ENCODE results near the gene FAM9C. TPM values are rescaled to one million over a fixed set of nuclear protein-coding genes. Genes with fewer than 3 reads are reported as not detected.

Gene FAM9C
- total RNA-seq, 1 experiment from 2014 or later: not detected

GRCh38 chrX:13076176-13076961, 31.9 kb upstream of the FAM9C start:
- Histone ChIP-seq H3K4me2 (no peak overlapping the region), H4K20me1 (ENCODE audit: insufficient read depth) (no peaks in the 10 kb centered on the region), H3K27me3 (ENCODE audit: insufficient read depth, low read depth) (no peaks in the 10 kb centered on the region), H3K9me3 (ENCODE audit: insufficient read depth, low read depth) (no peaks in the 10 kb centered on the region), H3K79me2 (ENCODE audit: low read depth) (no peaks in the 10 kb centered on the region), H3K4me1 (replicated peaks; ENCODE audit: insufficient read depth) (no peaks in the 10 kb centered on the region), H2AFZ (no peak overlapping the region), H3K36me3 (ENCODE audit: low read depth) (no peaks in the 10 kb centered on the region), H3K4me3 (no peak overlapping the region), H3K9me2 (ENCODE audit: insufficient read depth) (no peaks in the 10 kb centered on the region), H3F3A (ENCODE audit: insufficient read depth, low read depth) (no peaks in the 10 kb centered on the region), H3K27ac (no peak overlapping the region)
- ChIA-PET POLR2A (ENCODE audit: unreplicated experiment) (interaction anchor here (0.6 kb wide), 2 partner anchors 33 to 87 kb away, joined by 5 to 7 read pairs; no protein-coding TSS in a partner anchor), CTCF (interaction anchor here (0.6 kb wide), 1 partner anchor 26 kb away, joined by 5 read pairs; no protein-coding TSS in a partner anchor)
- BruUV-seq (replicated peaks): no TSS peak
- intact Hi-C loops (cut with micrococcal nuclease; ENCODE audit: unreplicated experiment): no loop called here
- TF ChIP-seq CTCF (conservative IDR thresholded peaks at IDR 0.05) (no peak), EZH2 (IDR thresholded peaks at IDR 0.05; ENCODE audit: low read depth) (no peak)
- DNase-seq: no peak

- H3F3A ChIP-seq (ENCODE audit: insufficient read depth, low read depth): no peaks in the 10 kb centered on the region
- no peaks in the 10 kb centered on the region for H3K4me1 ChIP-seq (replicated peaks; ENCODE audit: insufficient read depth)
- BruUV-seq (replicated peaks): no TSS peak
- no peak for DNase-seq
- H3K4me3 ChIP-seq: no peak overlapping the region
- no peak overlapping the region for H3K27ac ChIP-seq
- no peaks in the 10 kb centered on the region for H3K36me3 ChIP-seq (ENCODE audit: low read depth)
- no peaks in the 10 kb centered on the region for H3K9me2 ChIP-seq (ENCODE audit: insufficient read depth)
- intact Hi-C loops (cut with micrococcal nuclease; ENCODE audit: unreplicated experiment): no loop called here
- no peaks in the 10 kb centered on the region for H3K27me3 ChIP-seq (ENCODE audit: insufficient read depth, low read depth)
- CTCF ChIA-PET: no interaction called here
- no peaks in the 10 kb centered on the region for H3K79me2 ChIP-seq (ENCODE audit: low read depth)
- H4K20me1 ChIP-seq (ENCODE audit: insufficient read depth): no peaks in the 10 kb centered on the region
- no peak for TF ChIP-seq EZH2 (IDR thresholded peaks at IDR 0.05; ENCODE audit: low read depth)
- TF ChIP-seq CTCF (conservative IDR thresholded peaks at IDR 0.05): no peak
- POLR2A ChIA-PET (ENCODE audit: unreplicated experiment): interaction anchor here (0.7 kb wide), 1 partner anchor 50 kb away, joined by 3 read pairs; no protein-coding TSS in a partner anchor
- H3K4me2 ChIP-seq: no peak overlapping the region
- H2AFZ ChIP-seq: no peak overlapping the region
- no peaks in the 10 kb centered on the region for H3K9me3 ChIP-seq (ENCODE audit: insufficient read depth, low read depth)
These were observed 30.2 kb upstream of the FAM9C start for GRCh38 chrX:13074297-13075262.

- intact Hi-C loops (cut with micrococcal nuclease; ENCODE audit: unreplicated experiment): no loop called here
- no peaks in the 10 kb centered on the region for H3K9me2 ChIP-seq (ENCODE audit: insufficient read depth)
- H3K9me3 ChIP-seq (ENCODE audit: insufficient read depth, low read depth): no peaks in the 10 kb centered on the region
- no peaks in the 10 kb centered on the region for H4K20me1 ChIP-seq (ENCODE audit: insufficient read depth)
- ChIA-PET POLR2A (ENCODE audit: unreplicated experiment) (no interaction called here), CTCF (no interaction called here)
- H3K4me3 ChIP-seq: no peak overlapping the region
- no peak overlapping the region for H3K4me2 ChIP-seq
- H3K27me3 ChIP-seq (ENCODE audit: insufficient read depth, low read depth): no peaks in the 10 kb centered on the region
- no peaks in the 10 kb centered on the region for H3K79me2 ChIP-seq (ENCODE audit: low read depth)
- DNase-seq: no peak
- no peaks in the 10 kb centered on the region for H3F3A ChIP-seq (ENCODE audit: insufficient read depth, low read depth)
- TF ChIP-seq CTCF (conservative IDR thresholded peaks at IDR 0.05) (no peak), EZH2 (IDR thresholded peaks at IDR 0.05; ENCODE audit: low read depth) (no peak)
- H3K36me3 ChIP-seq (ENCODE audit: low read depth): no peaks in the 10 kb centered on the region
- no peak overlapping the region for H2AFZ ChIP-seq
- no peaks in the 10 kb centered on the region for H3K4me1 ChIP-seq (replicated peaks; ENCODE audit: insufficient read depth)
- no TSS peak for BruUV-seq (replicated peaks)
- H3K27ac ChIP-seq: no peak overlapping the region
These were observed 25.5 kb upstream of the FAM9C start for GRCh38 chrX:13069771-13070416.
